ENCODE results near the gene RND2.
A peak's percentile ranks its signal among the peaks of the same experiment; 100 is the strongest.
"Not testable (repeated sequence)": the region's sequence is repeated elsewhere in the genome, so short reads cannot be mapped to it uniquely, and the experiment has no call there.

RND2 gene, protein sequence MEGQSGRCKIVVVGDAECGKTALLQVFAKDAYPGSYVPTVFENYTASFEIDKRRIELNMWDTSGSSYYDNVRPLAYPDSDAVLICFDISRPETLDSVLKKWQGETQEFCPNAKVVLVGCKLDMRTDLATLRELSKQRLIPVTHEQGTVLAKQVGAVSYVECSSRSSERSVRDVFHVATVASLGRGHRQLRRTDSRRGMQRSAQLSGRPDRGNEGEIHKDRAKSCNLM

DNA sequence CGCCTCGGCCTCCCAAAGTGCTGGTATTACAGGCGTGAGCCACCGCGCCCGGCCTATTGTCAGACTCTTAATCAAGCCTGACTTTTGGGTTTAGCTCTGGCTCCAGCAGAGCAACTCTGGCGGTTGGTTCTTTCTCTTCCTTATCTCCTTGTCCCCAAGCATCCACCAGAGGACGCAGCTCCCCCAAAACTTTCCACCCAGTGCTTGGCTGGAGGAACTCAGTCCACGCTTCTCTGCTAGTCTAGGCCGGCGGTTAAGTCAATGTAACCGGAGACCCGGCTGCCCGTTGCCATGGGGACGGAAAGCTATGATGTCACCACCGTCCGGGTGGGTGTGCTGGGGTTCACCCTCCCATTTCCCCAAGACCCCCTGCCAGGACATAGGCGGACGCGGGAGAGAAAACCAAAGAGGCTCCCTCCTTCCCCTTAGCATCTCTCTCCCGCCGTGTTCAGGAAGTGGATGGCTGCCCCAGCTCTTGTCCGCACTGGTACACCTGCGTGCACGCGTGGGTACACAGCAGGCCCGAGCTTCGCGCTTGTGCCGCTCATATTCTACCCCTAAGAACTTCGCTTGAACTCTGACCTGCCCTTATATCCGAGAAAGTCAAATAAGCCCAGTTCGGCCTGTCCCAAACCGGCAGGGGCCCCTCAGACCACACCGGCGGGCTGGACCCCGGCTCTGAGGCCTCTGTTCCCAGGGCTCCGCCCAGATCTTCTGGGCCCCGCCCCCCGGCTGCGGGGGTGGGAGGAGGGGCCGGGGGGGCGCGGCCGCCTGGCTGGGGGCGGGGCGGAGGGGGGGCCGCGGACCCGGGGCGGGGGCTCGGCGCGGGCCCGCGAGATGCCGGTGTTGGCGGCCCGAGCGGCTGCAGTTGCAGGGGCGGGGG, at the start of gene RND2:
TSS of gene RND2 (plus strand) at position 825 of the 883 bp plus-strand sequence. CDS start 117 bp downstream, outside the sequence.
- peak; percentile 95 for DNase-seq (ENCODE audit: low read depth, low spot score)

- no peak for DNase-seq (ENCODE audit: low read depth, low spot score)
Observed at GRCh38 chr17:42975265-42975664, 49.8 kb upstream of the RND2 start.

DNA sequence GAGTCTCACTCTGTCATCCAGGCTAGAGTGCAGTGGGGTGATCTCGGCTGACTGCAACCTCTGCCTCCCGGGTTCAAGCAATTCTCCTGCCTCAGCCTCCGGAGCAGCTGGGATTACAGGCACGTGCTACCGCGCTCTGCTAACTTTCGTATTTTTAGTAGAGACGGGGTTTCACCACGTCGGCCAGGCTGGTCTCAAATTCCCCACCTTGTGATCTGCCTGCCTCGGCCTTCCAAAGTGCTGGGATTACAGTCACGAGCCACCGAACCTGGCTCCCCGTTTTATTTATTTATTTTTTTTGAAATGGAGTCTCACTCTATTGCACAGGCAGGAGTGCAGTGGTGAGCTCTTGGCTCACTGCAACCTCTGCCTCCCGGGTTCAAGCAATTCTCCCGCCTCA, 49.3 kb upstream of the RND2 start:
- DNase-seq (ENCODE audit: low read depth, low spot score), result not testable (repeated sequence)

DNA sequence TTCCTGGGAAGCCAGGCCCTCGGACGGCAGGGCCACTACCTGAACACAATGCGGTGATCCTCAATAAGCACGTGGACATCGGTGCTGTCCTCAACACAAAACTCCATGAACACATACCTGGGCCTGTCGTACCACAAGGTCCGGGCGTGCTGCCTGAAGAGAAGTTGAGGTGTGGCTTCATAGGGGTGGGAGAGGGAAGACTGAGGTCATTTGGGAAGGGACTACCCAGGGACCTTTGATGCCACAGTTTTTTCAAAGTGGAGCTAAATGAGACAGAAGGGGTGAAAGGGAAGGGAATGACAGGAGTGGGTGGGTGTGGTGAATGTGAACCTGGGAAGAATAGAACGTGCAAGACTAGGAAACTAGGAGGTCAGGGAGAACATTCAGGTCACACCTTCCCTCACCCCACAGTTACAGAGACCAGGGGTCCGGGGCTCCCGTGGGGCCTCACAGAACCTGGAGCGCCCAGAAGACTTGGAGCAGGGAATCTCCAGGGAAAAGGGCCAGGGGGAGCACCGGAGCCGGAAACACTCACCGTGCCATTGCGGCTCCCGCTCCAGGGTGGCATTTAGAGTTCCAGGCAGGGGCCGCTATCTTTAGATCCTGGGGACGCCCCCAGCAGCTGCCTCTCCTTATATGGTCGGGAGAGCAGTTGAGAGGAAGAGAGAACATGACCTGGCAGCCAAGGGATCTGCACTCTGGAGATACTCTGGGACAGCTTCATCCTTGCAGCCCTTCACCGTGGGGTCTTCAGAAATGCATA, 45.3 kb upstream of the RND2 start, which contains the start of gene PTGES3L:
TSS of gene PTGES3L (minus strand) at position 570 of the 763 bp plus-strand sequence. CDS start at position 543, 27 bp downstream.
- no peak for DNase-seq (ENCODE audit: low read depth, low spot score)

GRCh38 chr17:42980274-42980765, 44.7 kb upstream of the RND2 start, which contains the start of gene RUNDC1:
RUNDC1 (plus strand) TSS chr17:42980565; CDS start chr17:42980577, 12 bp downstream.
- no peak for DNase-seq (ENCODE audit: low read depth, low spot score)

- no peak for DNase-seq (ENCODE audit: low read depth, low spot score)
Observed at GRCh38 chr17:42980766-42981397, 44.1 kb upstream of the RND2 start.

DNA sequence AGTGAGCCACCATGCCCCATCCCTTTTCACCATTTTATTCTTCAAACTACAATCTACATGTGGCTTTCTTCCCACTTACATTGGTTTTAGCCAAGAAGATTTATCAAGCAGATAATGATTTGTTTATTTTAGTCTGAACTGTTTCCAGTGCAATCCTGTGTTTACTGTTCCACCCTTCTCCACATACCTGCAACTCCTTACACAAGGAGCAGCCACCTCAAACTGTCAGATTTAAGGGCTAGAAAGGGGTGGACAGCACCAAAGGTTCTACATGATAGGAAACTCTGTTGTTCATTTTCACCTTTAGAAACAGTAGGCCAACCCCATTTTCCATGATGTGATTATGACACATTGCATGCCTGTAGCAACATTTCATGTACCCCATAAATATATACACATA, 42.8 kb upstream of the RND2 start:
- DNase-seq (ENCODE audit: low read depth, low spot score), result no peak

- no peak for DNase-seq (ENCODE audit: low read depth, low spot score)
Observed at GRCh38 chr17:42985225-42985624, 39.8 kb upstream of the RND2 start.

GRCh38 chr17:42989141-42989540, 35.9 kb upstream of the RND2 start:
- no peak for DNase-seq (ENCODE audit: low read depth, low spot score)

DNA sequence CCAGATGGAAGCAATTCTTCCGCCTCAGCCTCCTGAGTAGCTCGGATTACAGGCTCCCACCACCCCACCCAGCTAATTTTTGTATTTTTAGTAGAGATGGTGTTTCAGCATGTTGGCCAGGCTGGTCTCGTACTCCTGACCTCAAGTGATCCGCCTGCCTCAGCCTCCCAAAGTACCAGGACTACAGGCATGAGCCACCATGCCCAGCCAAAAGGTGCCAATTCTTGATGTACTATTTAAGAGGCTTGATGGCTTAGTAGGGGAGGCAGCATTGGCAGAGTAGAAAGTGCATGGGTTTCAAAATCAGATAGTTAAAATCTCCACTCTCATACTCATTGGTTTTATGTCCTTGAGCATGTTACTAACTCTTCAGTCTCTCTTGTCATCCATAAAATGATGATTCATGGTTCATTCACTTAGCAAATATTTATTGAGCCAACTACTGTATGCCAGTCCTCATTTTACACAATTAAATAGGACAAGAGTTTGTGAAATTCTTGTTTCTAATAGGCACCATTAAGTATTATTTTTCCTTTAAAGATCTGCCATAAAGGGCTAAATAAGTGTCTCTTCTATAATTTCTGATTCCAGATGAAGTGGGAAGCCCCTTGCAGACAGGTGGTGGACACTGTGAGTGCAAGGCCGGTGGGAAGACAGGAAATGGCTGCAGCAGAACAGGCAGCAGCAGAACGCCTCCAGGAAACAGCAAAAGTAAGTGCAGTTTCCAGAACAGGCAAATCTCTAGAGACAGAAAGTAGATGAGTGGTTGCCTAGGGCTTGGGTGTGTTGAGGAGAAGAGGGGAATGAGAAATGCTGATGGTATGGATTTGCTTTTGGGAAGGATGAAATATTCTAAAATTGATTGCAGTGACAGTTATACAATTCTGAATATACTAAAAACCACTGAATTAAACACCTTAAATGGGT, 35.0 kb upstream of the RND2 start:
- DNase-seq (ENCODE audit: low read depth, low spot score), result no peak

- no peak for DNase-seq (ENCODE audit: low read depth, low spot score)
Observed at GRCh38 chr17:42991471-42991870, 33.6 kb upstream of the RND2 start.

DNA sequence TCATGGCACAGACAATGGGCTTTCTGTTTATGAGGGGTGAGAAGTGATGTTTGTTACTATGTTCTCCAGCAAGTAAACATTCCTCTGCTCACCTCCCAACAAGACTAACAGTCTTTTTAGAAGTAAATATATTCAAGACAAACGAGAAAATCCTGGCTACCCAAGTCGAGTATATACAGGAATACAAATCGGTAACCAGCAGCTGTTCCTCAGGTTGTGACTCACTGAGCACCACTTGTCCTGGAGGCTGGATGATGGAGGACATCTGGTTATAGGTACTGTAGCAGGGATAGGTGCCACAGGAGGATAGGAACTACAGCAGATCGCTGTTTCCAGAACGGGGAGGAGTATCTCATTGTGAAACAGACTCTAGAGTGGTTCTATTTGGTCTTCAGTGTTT, 32.2 kb upstream of the RND2 start:
- no peak for DNase-seq (ENCODE audit: low read depth, low spot score)

- not testable (repeated sequence) for DNase-seq (ENCODE audit: low read depth, low spot score)
Observed at GRCh38 chr17:42993913-42994312, 31.1 kb upstream of the RND2 start.

DNA sequence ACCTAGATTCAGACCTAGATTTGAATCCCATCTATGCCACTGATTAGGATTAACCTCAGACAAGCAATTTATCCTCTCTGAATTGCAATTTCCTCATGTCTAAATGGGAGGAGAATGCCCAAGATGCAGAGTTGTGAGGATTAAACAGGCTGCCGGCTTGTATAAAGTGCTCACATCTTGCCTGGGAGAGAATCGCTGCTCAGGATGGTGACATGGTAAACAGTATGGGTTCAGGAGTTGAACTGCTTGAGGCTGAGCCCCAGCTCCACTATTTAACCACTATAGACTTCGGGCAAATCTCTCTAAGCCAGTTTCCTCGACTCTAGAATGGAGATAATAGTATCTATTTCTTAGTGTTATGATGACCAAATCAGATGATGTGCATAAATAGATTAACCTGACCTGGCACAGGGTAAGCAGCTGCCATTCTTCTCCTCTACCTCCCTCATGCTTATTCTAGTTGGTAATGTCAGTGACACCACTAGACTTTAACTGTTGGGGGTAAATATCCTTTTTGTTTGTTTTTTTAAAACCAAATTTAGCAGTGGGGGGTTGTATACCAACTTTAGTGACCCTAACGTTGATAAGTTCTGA, 27.5 kb upstream of the RND2 start:
- no peak for DNase-seq (ENCODE audit: low read depth, low spot score)

- DNase-seq (ENCODE audit: low read depth, low spot score), result peak; percentile 100
Observed at GRCh38 chr17:42997984-42998938, 26.8 kb upstream of the RND2 start, which contains the start of gene RPL27. RPL27 (plus strand) TSS chr17:42998419; CDS start chr17:42998751, 332 bp downstream.

- no peak for DNase-seq (ENCODE audit: low read depth, low spot score)
Observed at GRCh38 chr17:42999003-42999525, 26.0 kb upstream of the RND2 start.

GRCh38 chr17:43000894-43001293, 24.1 kb upstream of the RND2 start:
- DNase-seq (ENCODE audit: low read depth, low spot score), result not testable (repeated sequence)

DNA sequence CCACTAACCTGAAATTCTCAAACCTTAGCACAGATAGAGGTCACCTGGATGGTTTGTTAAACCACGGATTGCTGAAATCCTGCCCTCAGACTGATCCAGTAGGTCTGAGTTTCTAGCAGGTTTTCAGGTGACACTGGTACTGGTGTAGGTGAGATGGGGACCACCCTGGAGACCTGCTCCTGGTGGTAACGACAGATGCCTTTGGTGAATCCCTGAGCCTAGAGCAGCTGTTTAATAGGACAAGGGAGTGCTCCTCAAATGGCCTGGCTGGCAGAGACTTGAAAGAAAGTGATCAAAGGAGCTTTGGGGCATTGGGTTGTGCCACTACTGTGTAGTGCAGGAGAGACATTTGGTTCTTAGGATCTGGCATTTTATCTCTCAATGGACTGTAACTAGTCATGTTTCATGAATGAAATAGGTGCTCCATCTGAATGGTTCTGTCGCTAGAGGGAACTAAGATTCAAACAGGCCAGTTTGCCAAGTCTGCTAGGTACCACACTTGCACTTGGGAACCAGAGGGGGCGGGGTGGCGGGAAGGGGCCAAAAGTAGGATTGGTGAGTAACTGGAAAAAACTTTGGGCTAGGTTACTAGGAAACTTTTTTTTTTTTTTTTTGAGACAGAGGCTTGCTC, 21.4 kb upstream of the RND2 start:
- DNase-seq (ENCODE audit: low read depth, low spot score), result no peak

All from iPS DF 19.7 (cell line).